B cell (primary cell): ENCODE data around the gene TOMM7. TPM values are rescaled to one million over a fixed set of nuclear protein-coding genes. Genes with fewer than 3 reads are reported as not detected.
A peak's percentile ranks its signal among the peaks of the same experiment; 100 is the strongest.

Experiments
- ATAC-seq: fragments of 200-7000 bp; cut with Tn5 transposase; one replicate; pipeline ENCODE4 v1.10.0; 2021; ENCODE audit warnings: low read depth, mild to moderate bottlenecking, moderate number of reproducible peaks, moderate library complexity
- CTCF ChIA-PET: fragments of 350-600 bp; sonication (Branson Sonifier 250); formaldehyde crosslinking; loops from one replicate; lab custom pipeline; 2021; ENCODE audit warnings: antibody characterized with exemption, inconsistent platforms; lab: Charles Lee
- POLR2A ChIA-PET: fragments of 350-600 bp; sonication (Branson Sonifier 250); formaldehyde crosslinking; loops from one replicate; lab custom pipeline; 2021; ENCODE audit warnings: antibody characterized with exemption; lab: Charles Lee
- DNase-seq: peaks from one replicate; pipeline ENCODE4 v3.0.0; 2013
- H2AFZ ChIP-seq: 2 replicates; pipeline ENCODE4 v1.6.1; 2012; ENCODE audit warnings: mild to moderate bottlenecking, low read depth, low read length; ENCODE audit not compliant: insufficient read depth, poor library complexity, severe bottlenecking
- H3K27ac ChIP-seq, 2 donors: 1 replicate in 1 of 2; 2 replicates in 1 of 2; pipeline ENCODE4 v1.5.1; 2012 to 2013; ENCODE audit warnings: low read length in 2 of 2, mild to moderate bottlenecking in 2 of 2, moderate library complexity in 1 of 2
- H3K27me3 ChIP-seq, 4 experiments: fragments of 200-600 bp in 1 of 4; sonication (generic) in 1 of 4; replicated peaks in 1 of 4; 1 replicate in 2 of 4; 2 replicates in 2 of 4; pipeline versions ENCODE4 v1.6.1 to v1.7.0; 2013 to 2016; ENCODE audit warnings: low read length in 3 of 4, mild to moderate bottlenecking in 2 of 4, mixed read lengths in 1 of 4, moderate library complexity in 1 of 4; ENCODE audit not compliant: insufficient read depth in 4 of 4, control insufficient read depth in 3 of 4; ENCODE audit errors: control extremely low read depth in 1 of 4
- H3K36me3 ChIP-seq, 2 experiments: replicated peaks in 1 of 2; 1 replicate in 1 of 2; 2 replicates in 1 of 2; pipeline versions ENCODE4 v1.6.1 to v1.7.1; 2013; ENCODE audit warnings: low read length in 1 of 2; ENCODE audit not compliant: insufficient read depth in 2 of 2, control insufficient read depth in 1 of 2; ENCODE audit errors: control extremely low read depth in 1 of 2, extremely low read depth in 1 of 2
- H3K4me1 ChIP-seq, 2 donors: fragments of 200-600 bp in 1 of 2; sonication (generic) in 1 of 2; 1 replicate in 1 of 2; 2 replicates in 1 of 2; pipeline versions ENCODE4 v1.5.1 to v1.6.1; 2013 to 2017; ENCODE audit warnings: low read length in 2 of 2; ENCODE audit not compliant: control insufficient read depth in 2 of 2, insufficient read depth in 2 of 2
- H3K4me2 ChIP-seq: replicated peaks from 2 replicates; pipeline ENCODE3; 2012; ENCODE audit warnings: mild to moderate bottlenecking, low read depth, low read length; ENCODE audit not compliant: poor library complexity, severe bottlenecking
- H3K4me3 ChIP-seq, 5 experiments: fragments of 200-600 bp in 1 of 5; sonication (generic) in 1 of 5; 1 replicate in 3 of 5; 2 replicates in 2 of 5; pipeline versions ENCODE4 v1.5.1 to v1.7.0; 2011 to 2016; ENCODE audit warnings: low read length in 4 of 5, mild to moderate bottlenecking in 4 of 5, low read depth in 2 of 5, control low read depth in 1 of 5, moderate library complexity in 1 of 5; ENCODE audit not compliant: insufficient read depth in 1 of 5; ENCODE audit errors: control extremely low read depth in 1 of 5, extremely low read depth in 1 of 5
- H3K79me2 ChIP-seq: fragments of 200-600 bp; sonication (generic); one replicate; pipeline ENCODE4 v1.6.0; 2016; ENCODE audit warnings: low read length; ENCODE audit not compliant: control insufficient read depth, insufficient read depth
- H3K9ac ChIP-seq: fragments of 200-600 bp; sonication (generic); 2 replicates; pipeline ENCODE4 v1.6.1; 2017; ENCODE audit warnings: mild to moderate bottlenecking, low read length, moderate library complexity
- H3K9me3 ChIP-seq, 3 donors: one replicate each; pipeline versions ENCODE4 v1.6.1 to v1.7.1; 2013; ENCODE audit warnings: low read length in 2 of 3; ENCODE audit not compliant: control insufficient read depth in 2 of 3, insufficient read depth in 1 of 3; ENCODE audit errors: control extremely low read depth in 1 of 3
- H4K20me1 ChIP-seq: 2 replicates; pipeline ENCODE4 v1.6.0; 2012; ENCODE audit warnings: mild to moderate bottlenecking, low read length; ENCODE audit not compliant: insufficient read depth, control insufficient read depth, poor library complexity, severe bottlenecking
- H3K27ac Mint-ChIP-seq: one replicate; pipeline ENCODE4 v1.8.0; 2021; ENCODE audit warnings: mixed read lengths
- H3K27me3 Mint-ChIP-seq: one replicate; pipeline ENCODE4 v1.8.0; 2021; ENCODE audit warnings: mixed read lengths
- H3K4me1 Mint-ChIP-seq: one replicate; pipeline ENCODE4 v1.8.0; 2021; ENCODE audit warnings: mixed read lengths
- H3K4me3 Mint-ChIP-seq: one replicate; pipeline ENCODE4 v1.8.0; 2021; ENCODE audit warnings: mixed read lengths
- H3K9me3 Mint-ChIP-seq: one replicate; pipeline ENCODE4 v1.8.0; 2022; ENCODE audit warnings: mixed read lengths; ENCODE audit not compliant: insufficient read depth
- CTCF ChIP-seq: fragments of 200-600 bp; IDR thresholded peaks from one replicate; pipeline ENCODE4 v1.8.0; 2022; ENCODE audit warnings: antibody characterized with exemption, mild to moderate bottlenecking
- EZH2 ChIP-seq: IDR thresholded peaks from 2 replicates; pipeline ENCODE4 v1.6.1; 2012; ENCODE audit warnings: borderline replicate concordance, low read depth, mild to moderate bottlenecking, moderate library complexity, low read length; ENCODE audit not compliant: insufficient read depth, poor library complexity, severe bottlenecking
- WGBS: methylation state at CpG from one replicate; pipeline ENCODE4 v1.1.5; 2013; ENCODE audit warnings: missing lambda C conversion rate; ENCODE audit not compliant: insufficient coverage; 5-methylcytosine and 5-hydroxymethylcytosine counted together
- intact Hi-C: fragments of 100-400 bp; cut with micrococcal nuclease; formaldehyde crosslinking; loops from one replicate; pipeline ENCODE4 v1.10.0; 2022
- polyA plus RNA-seq: library from polyadenylated mRNA; depleted of rRNA; stranded (reverse); fragments of >200 nt; gene quantifications from 2 replicates; pipeline ENCODE4 v1.2.3, GENCODE V29; 2012
- total RNA-seq, 2 donors: library from RNA; stranded (reverse); fragments of 120-200 nt in 1 of 2; gene quantifications; 1 replicate in 1 of 2; 2 replicates in 1 of 2; pipeline versions ENCODE4 v1.2.3 to v1.2.4, GENCODE V29; 2013 to 2022

The TOMM7 gene
- total and polyA plus RNA-seq, 2 donors (not counting 1 experiment from before 2014, with no cell fraction given): 276 to 437 TPM

GRCh38 chr7:22864855-22865601, 42.4 kb upstream of the TOMM7 start:
- H3K27me3 Mint-ChIP-seq: no peaks in the 10 kb centered on the region
- Histone ChIP-seq H3K9ac (no peak overlapping the region), H3K36me3 (peaks cover 0 to 11% of the 10 kb centered on the region in 2 experiments), H3K4me3 (no peak overlapping the region), H3K9me3 (no peaks in the 10 kb centered on the region), H3K27me3 (no peaks in the 10 kb centered on the region), H3K4me1 (peaks cover 11% of the 10 kb centered on the region in 2 donors), H3K4me2 (no peak overlapping the region), H2AFZ (no peak overlapping the region), H4K20me1 (no peaks in the 10 kb centered on the region), H3K27ac (no peak overlapping the region), H3K79me2 (no peaks in the 10 kb centered on the region)
- intact Hi-C loops: no loop called here
- DNase-seq: peak; percentile 19
- H3K4me1 Mint-ChIP-seq: peaks cover 39% of the 10 kb centered on the region
- POLR2A ChIA-PET: interaction anchor here (0.5 to 0.8 kb wide), 2 partner anchors 9 to 233 kb away, joined by 3 to 8 read pairs; no protein-coding TSS in a partner anchor
- CTCF ChIA-PET: interaction anchor here (0.9 to 1.1 kb wide), 2 partner anchors 12 to 190 kb away, joined by 3 to 5 read pairs; no protein-coding TSS in a partner anchor
- no peaks in the 10 kb centered on the region for H3K9me3 Mint-ChIP-seq
- 90% methylated on average over 4 of the region's 7 CpGs for WGBS
- H3K27ac Mint-ChIP-seq: peak overlapping the region; percentile 39
- no peak overlapping the region for H3K4me3 Mint-ChIP-seq
- TF ChIP-seq EZH2 (no peak), CTCF (no peak)
- ATAC-seq: peak; percentile 32

- no peak overlapping the region for H3K4me2 ChIP-seq
- no peaks in the 10 kb centered on the region for H3K27me3 ChIP-seq
- POLR2A ChIA-PET: no interaction called here
- no peak overlapping the region for H2AFZ ChIP-seq
- H3K79me2 ChIP-seq: no peaks in the 10 kb centered on the region
- H3K9me3 ChIP-seq: no peaks in the 10 kb centered on the region
- intact Hi-C loops: no loop called here
- peaks cover 11% of the 10 kb centered on the region in 2 donors for H3K4me1 ChIP-seq
- Mint-ChIP-seq H3K4me1 (peaks cover 40% of the 10 kb centered on the region), H3K27ac (no peak overlapping the region), H3K4me3 (no peak overlapping the region), H3K27me3 (no peaks in the 10 kb centered on the region), H3K9me3 (no peaks in the 10 kb centered on the region)
- CTCF ChIA-PET: interaction anchor here (0.9 to 1.1 kb wide), 2 partner anchors 11 to 191 kb away, joined by 3 to 5 read pairs; no protein-coding TSS in a partner anchor
- H3K4me3 ChIP-seq: no peak overlapping the region
- ATAC-seq (no peak), DNase-seq (no peak)
- no peak overlapping the region for H3K27ac ChIP-seq
- H3K36me3 ChIP-seq: peaks cover 0 to 14% of the 10 kb centered on the region in 2 experiments
- no peaks in the 10 kb centered on the region for H4K20me1 ChIP-seq
- H3K9ac ChIP-seq: no peak overlapping the region
- WGBS: no CpG with 5 or more reads among the region's 1 CpG
- TF ChIP-seq CTCF (no peak), EZH2 (no peak)
Observed at GRCh38 chr7:22864301-22864700, 41.7 kb upstream of the TOMM7 start.
